ENCODE measurements around the gene SYTL4. TPM values are rescaled to one million over a fixed set of nuclear protein-coding genes. Genes with fewer than 3 reads are reported as not detected.

SYTL4 gene
- total RNA-seq, 1 donor from 2014 or later, result not detected

- intact Hi-C loops (cut with micrococcal nuclease), result no loop called here
Observed at GRCh38 chrX:100695302-100695701, 36.6 kb downstream of the SYTL4 start.

- intact Hi-C loops (cut with micrococcal nuclease), result no loop called here
Observed at GRCh38 chrX:100687546-100687945, 44.4 kb downstream of the SYTL4 start.

GRCh38 chrX:100687128-100687527 lies 44.8 kb downstream of the SYTL4 start:
- intact Hi-C loops (cut with micrococcal nuclease), result no loop called here

DNA sequence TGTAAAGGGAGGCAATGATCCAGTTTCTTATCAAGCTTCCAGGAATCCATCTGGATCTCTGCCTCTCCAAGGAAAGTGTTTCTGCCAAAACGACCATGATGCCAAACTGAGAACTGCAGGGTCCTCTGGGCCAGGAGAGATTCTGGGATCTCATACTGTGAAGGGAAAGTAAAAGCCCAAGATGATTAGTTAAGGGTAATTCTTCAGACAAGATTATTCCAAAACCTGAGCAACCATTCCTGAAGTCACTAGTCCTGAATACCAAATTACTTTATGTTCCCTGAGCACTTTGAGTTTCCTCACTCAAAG lies 46.0 kb downstream of the SYTL4 start:
- intact Hi-C loops (cut with micrococcal nuclease), result loop anchor here (1.0 kb wide), 2 partner anchors 82 to 601 kb away; no protein-coding TSS in a partner anchor

DNA sequence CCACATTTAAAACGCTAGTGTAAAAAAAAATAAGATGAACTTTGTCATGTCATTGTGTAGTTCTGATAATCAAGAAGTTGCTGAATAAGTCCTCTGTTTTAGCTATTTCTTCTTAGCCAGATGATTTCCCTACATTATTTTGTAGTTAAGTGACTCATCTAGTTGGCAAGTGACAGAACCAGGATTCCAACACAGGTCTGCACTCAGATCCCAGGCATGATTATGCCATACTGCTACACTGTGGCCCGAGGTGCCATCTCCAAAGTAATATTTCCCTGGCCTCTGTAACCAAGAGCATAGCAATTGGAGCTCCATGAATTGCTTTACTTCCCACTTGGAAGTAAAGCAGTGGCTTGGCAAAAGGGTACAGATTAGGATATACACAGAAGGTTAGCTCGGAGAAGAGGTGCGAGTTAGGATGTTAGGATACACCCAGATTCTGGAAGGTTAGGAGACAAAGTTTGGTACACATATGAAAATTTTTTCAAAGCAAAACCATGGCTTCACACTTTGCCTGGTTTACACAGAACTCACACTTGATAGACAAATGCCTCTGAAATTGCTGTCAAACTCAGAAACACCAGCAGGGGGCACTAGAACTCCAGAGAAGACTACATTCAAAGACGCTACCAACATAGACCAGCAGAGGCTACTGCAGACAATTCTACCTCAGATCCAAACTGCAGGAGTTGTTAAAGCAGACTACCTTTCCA lies 46.5 kb downstream of the SYTL4 start:
- intact Hi-C loops (cut with micrococcal nuclease), result loop anchor here (1.0 kb wide), 2 partner anchors 83 to 602 kb away; no protein-coding TSS in a partner anchor

GRCh38 chrX:100682939-100683338 lies 49.0 kb downstream of the SYTL4 start:
- intact Hi-C loops (cut with micrococcal nuclease), result no loop called here

- intact Hi-C loops (cut with micrococcal nuclease), result no loop called here
Observed at GRCh38 chrX:100681599-100681998, 50.3 kb downstream of the SYTL4 start.

GRCh38 chrX:100680756-100681155 lies 51.2 kb downstream of the SYTL4 start:
- intact Hi-C loops (cut with micrococcal nuclease), result no loop called here

GRCh38 chrX:100677611-100678181 lies 54.2 kb downstream of the SYTL4 start:
- intact Hi-C loops (cut with micrococcal nuclease), result no loop called here

GRCh38 chrX:100674705-100675104 lies 57.2 kb downstream of the SYTL4 start:
- intact Hi-C loops (cut with micrococcal nuclease), result no loop called here

DNA sequence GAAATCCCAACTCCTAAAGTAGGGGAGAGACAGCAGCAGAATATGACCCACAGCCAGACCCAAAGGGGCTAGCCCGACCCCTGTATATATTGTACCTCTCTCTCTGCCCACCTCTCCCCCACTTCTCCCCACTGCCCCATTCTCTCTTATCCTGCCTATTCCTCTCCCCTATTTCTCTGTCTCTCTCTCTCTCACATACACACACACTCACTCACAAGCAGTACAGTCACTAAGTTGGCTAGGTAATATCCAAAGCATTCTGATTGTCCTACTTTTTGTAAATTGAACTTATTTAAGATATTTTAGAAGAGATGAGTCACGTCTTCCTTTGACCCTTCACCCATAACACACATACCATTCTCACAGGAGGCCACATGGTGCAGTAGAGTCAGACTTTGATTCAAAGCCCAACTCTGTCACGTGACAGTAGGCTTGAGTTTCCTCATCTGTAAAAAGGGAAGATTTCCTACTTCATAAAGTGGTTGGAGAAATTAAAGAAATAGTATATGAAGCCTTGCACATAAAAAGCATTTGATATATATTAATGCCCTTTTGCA lies 58.4 kb downstream of the SYTL4 start:
- intact Hi-C loops (cut with micrococcal nuclease), result no loop called here

- intact Hi-C loops (cut with micrococcal nuclease), result no loop called here
Observed at GRCh38 chrX:100672966-100673365, 59.0 kb downstream of the SYTL4 start.

DNA sequence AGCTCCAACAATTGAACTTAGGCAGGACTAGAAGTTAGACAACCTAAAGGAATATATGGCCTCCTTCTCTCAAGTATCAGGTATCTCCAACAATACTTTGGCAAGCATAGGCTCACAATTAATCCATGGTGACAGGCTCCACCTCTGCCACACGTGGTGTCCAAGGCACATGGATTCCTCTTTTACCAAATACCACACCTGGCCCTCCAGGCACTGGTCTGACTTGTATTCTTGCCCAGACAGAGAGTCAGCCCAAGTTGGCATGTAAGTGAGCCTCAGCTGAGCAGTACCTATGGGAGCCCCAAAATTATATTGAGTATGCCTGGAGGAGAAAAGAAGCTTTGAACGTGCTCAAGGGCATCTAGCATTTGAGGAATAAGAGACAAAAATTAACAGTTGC lies 68.3 kb downstream of the SYTL4 start:
- intact Hi-C loops (cut with micrococcal nuclease), result no loop called here

- intact Hi-C loops (cut with micrococcal nuclease), result no loop called here
Observed at GRCh38 chrX:100662796-100663195, 69.1 kb downstream of the SYTL4 start.

DNA sequence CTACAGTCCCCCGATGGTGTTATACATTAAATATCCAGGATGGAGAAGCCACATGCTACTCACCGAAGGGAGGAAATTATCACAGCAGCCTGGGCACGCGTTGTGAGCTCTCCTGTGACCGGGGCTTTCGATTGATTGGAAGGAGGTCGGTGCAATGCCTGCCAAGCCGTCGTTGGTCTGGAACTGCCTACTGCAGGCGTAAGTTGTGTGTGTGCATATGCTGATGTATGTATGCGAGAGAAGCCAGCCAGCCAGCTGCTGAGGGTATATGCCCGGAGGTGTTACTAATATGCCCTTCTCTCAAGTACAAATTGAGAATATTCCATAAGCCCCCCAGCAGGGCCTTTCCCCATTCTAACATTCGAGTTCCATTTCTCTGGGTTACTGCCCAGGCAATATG lies 69.8 kb downstream of the SYTL4 start:
- intact Hi-C loops (cut with micrococcal nuclease), result no loop called here

GRCh38 chrX:100659431-100660137 lies 72.3 kb downstream of the SYTL4 start:
- intact Hi-C loops (cut with micrococcal nuclease), result no loop called here

- intact Hi-C loops (cut with micrococcal nuclease), result no loop called here
Observed at GRCh38 chrX:100658941-100659381, 73.0 kb downstream of the SYTL4 start.

- intact Hi-C loops (cut with micrococcal nuclease), result no loop called here
Observed at GRCh38 chrX:100654261-100654660, 77.7 kb downstream of the SYTL4 start.

DNA sequence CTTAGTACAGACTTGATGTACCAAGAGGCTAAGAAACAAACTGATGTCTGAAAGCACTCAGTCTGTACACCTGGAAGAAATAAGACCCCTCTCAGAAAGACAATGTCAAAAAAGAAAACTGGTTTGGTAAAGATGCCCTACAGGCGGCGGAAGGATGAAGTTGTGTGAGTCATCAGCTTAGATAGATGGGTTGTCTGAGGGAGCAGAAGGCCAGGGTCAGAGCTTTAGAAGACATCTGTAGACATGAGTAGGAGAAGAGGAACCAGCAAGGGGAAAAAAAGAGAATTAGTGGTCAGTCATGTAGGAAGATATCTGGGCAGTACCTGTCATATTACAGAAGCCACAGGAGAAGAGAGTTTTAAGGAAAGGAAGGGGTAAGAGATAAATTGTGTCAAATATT lies 79.7 kb downstream of the SYTL4 start:
- intact Hi-C loops (cut with micrococcal nuclease), result no loop called here

GRCh38 chrX:100650841-100651240 lies 81.1 kb downstream of the SYTL4 start:
- intact Hi-C loops (cut with micrococcal nuclease), result no loop called here

GRCh38 chrX:100649550-100650356 lies 82.2 kb downstream of the SYTL4 start:
- intact Hi-C loops (cut with micrococcal nuclease), result no loop called here
